ENCODE results near the gene HEXB. TPM values are rescaled to one million over a fixed set of nuclear protein-coding genes. Genes with fewer than 3 reads are reported as not detected.
A peak's percentile ranks its signal among the peaks of the same experiment; 100 is the strongest.

The HEXB gene
- total and polyA plus RNA-seq, 9 of the 15 experiments (the other 6 are each of a cell fraction or from before 2014, with no cell fraction given), result 22.9 to 158 (median 108) TPM

DNA sequence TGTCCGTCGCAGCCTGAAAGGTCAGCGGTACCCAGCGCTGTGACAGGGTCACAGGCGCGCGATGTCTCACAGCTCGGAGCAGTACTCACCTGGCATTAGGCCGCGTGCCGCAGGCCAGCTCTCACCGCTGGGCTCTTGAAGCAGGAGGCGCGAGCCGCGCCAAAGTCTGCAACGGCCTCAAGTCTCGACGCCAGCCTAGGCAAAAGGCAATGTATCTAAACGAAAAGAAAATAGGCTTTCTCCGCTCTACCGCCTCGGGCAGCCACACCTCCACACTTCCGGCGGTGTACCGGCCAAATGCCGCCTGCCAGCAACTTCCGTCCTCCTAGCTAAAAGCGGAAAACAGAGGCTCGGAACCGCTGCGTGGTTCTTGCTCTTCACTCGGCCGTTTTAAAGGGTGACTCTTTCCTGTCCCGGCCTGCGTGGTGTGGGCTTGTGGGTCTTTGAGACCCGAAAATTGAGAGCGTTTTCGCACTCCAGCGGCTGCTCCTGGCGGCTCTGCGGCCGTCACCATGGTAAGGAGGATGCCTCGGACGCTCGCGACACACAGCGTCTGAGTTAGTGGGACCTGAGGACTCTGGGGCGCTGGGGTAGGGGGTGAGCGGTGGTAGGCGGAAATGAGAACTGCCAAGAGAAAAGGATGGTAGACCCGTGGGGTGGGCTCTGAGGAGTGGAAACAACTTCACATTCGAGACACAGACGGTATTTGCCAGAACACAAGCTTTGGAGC, 82.0 kb downstream of the HEXB start, which contains the start of the genes GFM2 and NSA2 (continued):
- TF ChIP-seq, protein P1, sequence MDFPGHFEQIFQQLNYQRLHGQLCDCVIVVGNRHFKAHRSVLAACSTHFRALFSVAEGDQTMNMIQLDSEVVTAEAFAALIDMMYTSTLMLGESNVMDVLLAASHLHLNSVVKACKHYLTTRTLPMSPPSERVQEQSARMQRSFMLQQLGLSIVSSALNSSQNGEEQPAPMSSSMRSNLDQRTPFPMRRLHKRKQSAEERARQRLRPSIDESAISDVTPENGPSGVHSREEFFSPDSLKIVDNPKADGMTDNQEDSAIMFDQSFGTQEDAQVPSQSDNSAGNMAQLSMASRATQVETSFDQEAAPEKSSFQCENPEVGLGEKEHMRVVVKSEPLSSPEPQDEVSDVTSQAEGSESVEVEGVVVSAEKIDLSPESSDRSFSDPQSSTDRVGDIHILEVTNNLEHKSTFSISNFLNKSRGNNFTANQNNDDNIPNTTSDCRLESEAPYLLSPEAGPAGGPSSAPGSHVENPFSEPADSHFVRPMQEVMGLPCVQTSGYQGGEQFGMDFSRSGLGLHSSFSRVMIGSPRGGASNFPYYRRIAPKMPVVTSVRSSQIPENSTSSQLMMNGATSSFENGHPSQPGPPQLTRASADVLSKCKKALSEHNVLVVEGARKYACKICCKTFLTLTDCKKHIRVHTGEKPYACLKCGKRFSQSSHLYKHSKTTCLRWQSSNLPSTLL (IDR thresholded peaks at IDR 0.05), result no peak
- no peak for TF ChIP-seq ZNF184 (CRISPR knock-in tag; IDR thresholded peaks at IDR 0.05)
- TF ChIP-seq TFAM (CRISPR knock-in tag; conservative IDR thresholded peaks at IDR 0.05), result no peak
- peak; percentile 88 for TF ChIP-seq RB1 (IDR thresholded peaks at IDR 0.05; ENCODE audit: low read depth)
- TF ChIP-seq NR2C2 (CRISPR knock-in tag; IDR thresholded peaks at IDR 0.05), result peak; percentile 79
- peak; percentile 89 for TF ChIP-seq NR2C2 (tag; IDR thresholded peaks at IDR 0.05)
- TF ChIP-seq, protein P2, sequence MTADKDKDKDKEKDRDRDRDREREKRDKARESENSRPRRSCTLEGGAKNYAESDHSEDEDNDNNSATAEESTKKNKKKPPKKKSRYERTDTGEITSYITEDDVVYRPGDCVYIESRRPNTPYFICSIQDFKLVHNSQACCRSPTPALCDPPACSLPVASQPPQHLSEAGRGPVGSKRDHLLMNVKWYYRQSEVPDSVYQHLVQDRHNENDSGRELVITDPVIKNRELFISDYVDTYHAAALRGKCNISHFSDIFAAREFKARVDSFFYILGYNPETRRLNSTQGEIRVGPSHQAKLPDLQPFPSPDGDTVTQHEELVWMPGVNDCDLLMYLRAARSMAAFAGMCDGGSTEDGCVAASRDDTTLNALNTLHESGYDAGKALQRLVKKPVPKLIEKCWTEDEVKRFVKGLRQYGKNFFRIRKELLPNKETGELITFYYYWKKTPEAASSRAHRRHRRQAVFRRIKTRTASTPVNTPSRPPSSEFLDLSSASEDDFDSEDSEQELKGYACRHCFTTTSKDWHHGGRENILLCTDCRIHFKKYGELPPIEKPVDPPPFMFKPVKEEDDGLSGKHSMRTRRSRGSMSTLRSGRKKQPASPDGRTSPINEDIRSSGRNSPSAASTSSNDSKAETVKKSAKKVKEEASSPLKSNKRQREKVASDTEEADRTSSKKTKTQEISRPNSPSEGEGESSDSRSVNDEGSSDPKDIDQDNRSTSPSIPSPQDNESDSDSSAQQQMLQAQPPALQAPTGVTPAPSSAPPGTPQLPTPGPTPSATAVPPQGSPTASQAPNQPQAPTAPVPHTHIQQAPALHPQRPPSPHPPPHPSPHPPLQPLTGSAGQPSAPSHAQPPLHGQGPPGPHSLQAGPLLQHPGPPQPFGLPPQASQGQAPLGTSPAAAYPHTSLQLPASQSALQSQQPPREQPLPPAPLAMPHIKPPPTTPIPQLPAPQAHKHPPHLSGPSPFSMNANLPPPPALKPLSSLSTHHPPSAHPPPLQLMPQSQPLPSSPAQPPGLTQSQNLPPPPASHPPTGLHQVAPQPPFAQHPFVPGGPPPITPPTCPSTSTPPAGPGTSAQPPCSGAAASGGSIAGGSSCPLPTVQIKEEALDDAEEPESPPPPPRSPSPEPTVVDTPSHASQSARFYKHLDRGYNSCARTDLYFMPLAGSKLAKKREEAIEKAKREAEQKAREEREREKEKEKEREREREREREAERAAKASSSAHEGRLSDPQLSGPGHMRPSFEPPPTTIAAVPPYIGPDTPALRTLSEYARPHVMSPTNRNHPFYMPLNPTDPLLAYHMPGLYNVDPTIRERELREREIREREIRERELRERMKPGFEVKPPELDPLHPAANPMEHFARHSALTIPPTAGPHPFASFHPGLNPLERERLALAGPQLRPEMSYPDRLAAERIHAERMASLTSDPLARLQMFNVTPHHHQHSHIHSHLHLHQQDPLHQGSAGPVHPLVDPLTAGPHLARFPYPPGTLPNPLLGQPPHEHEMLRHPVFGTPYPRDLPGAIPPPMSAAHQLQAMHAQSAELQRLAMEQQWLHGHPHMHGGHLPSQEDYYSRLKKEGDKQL (CRISPR knock-in tag; IDR thresholded peaks at IDR 0.05; ENCODE audit: borderline replicate concordance), result no peak
- TF ChIP-seq, protein P3, sequence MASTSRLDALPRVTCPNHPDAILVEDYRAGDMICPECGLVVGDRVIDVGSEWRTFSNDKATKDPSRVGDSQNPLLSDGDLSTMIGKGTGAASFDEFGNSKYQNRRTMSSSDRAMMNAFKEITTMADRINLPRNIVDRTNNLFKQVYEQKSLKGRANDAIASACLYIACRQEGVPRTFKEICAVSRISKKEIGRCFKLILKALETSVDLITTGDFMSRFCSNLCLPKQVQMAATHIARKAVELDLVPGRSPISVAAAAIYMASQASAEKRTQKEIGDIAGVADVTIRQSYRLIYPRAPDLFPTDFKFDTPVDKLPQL (IDR thresholded peaks at IDR 0.05; ENCODE audit: extremely low read depth, insufficient read length), result no peak
- no peak for TF ChIP-seq CEBPB (tag; IDR thresholded peaks at IDR 0.05)
- TF ChIP-seq PRMT5 (CRISPR knock-in tag; IDR thresholded peaks at IDR 0.05), result no peak
- TF ChIP-seq ZNF41 (CRISPR knock-in tag; conservative IDR thresholded peaks at IDR 0.05), result no peak
- TF ChIP-seq FOSL1 (tag; conservative IDR thresholded peaks at IDR 0.05), result no peak
- peak; percentile 36; the same call in 1 of the 2 replicates for TF ChIP-seq TEAD4 (IDR thresholded peaks at IDR 0.05; ENCODE audit: low read length)
- no peak for TF ChIP-seq TEAD4 (CRISPR knock-in tag; IDR thresholded peaks at IDR 0.05; ENCODE audit: borderline replicate concordance)
- TF ChIP-seq NBN (IDR thresholded peaks at IDR 0.05; ENCODE audit: low read depth), result no peak
- no peak for TF ChIP-seq FOXA1 (IDR thresholded peaks at IDR 0.05; ENCODE audit: borderline replicate concordance)
- no peak for TF ChIP-seq DACH1 (IDR thresholded peaks at IDR 0.05; ENCODE audit: partially characterized antibody)
- TF ChIP-seq ZNF174 (CRISPR knock-in tag; IDR thresholded peaks at IDR 0.05), result no peak
- TF ChIP-seq, protein P4, sequence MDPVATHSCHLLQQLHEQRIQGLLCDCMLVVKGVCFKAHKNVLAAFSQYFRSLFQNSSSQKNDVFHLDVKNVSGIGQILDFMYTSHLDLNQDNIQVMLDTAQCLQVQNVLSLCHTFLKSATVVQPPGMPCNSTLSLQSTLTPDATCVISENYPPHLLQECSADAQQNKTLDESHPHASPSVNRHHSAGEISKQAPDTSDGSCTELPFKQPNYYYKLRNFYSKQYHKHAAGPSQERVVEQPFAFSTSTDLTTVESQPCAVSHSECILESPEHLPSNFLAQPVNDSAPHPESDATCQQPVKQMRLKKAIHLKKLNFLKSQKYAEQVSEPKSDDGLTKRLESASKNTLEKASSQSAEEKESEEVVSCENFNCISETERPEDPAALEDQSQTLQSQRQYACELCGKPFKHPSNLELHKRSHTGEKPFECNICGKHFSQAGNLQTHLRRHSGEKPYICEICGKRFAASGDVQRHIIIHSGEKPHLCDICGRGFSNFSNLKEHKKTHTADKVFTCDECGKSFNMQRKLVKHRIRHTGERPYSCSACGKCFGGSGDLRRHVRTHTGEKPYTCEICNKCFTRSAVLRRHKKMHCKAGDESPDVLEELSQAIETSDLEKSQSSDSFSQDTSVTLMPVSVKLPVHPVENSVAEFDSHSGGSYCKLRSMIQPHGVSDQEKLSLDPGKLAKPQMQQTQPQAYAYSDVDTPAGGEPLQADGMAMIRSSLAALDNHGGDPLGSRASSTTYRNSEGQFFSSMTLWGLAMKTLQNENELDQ (CRISPR knock-in tag; IDR thresholded peaks at IDR 0.05; ENCODE audit: borderline replicate concordance), result no peak
